Activated CD8-positive, alpha-beta memory T cell treated with anti-CD3 and anti-CD28 coated beads, Interleukin-2, amount 10 ng/mL, durations not matched to agents 7 days and 5 days (primary cell): ENCODE data around the gene YIPF5. TPM values are rescaled to one million over a fixed set of nuclear protein-coding genes. Genes with fewer than 3 reads are reported as not detected.

Experiments used
- ATAC-seq: fragments of 150-1000 bp; cut with Tn5 transposase; one replicate; pipeline ENCODE4 v1.10.0; 2021; ENCODE audit warnings: moderate library complexity
- CTCF ChIA-PET: fragments of 350-600 bp; sonication (Branson Sonifier 250); formaldehyde crosslinking; loops from one replicate; lab custom pipeline; 2021; ENCODE audit warnings: antibody characterized with exemption; lab: Charles Lee
- DNase-seq: peaks from one replicate; pipeline ENCODE4 v3.0.0-alpha.2; 2020
- H3K27ac Mint-ChIP-seq: one replicate; pipeline ENCODE4 v1.8.0; 2021; ENCODE audit warnings: mild to moderate bottlenecking, mixed read lengths
- H3K27me3 Mint-ChIP-seq: one replicate; pipeline ENCODE4 v1.8.0; 2021; ENCODE audit warnings: mixed read lengths
- H3K36me3 Mint-ChIP-seq: one replicate; pipeline ENCODE4 v1.8.0; 2021; ENCODE audit warnings: mild to moderate bottlenecking, mixed read lengths
- H3K4me1 Mint-ChIP-seq: one replicate; pipeline ENCODE4 v1.8.0; 2021; ENCODE audit warnings: mixed read lengths
- H3K4me3 Mint-ChIP-seq: one replicate; pipeline ENCODE4 v1.8.0; 2021; ENCODE audit warnings: mild to moderate bottlenecking, moderate library complexity, mixed read lengths
- H3K9me3 Mint-ChIP-seq: one replicate; pipeline ENCODE4 v1.8.0; 2022; ENCODE audit warnings: low read depth, mixed read lengths
- total RNA-seq, 2 experiments: library from RNA; stranded (reverse); gene quantifications; one replicate each; pipeline ENCODE4 v1.2.3, GENCODE V29; 2021

Gene YIPF5
- total RNA-seq, 2 experiments from 2014 or later, result 26.9 to 34.3 TPM

DNA sequence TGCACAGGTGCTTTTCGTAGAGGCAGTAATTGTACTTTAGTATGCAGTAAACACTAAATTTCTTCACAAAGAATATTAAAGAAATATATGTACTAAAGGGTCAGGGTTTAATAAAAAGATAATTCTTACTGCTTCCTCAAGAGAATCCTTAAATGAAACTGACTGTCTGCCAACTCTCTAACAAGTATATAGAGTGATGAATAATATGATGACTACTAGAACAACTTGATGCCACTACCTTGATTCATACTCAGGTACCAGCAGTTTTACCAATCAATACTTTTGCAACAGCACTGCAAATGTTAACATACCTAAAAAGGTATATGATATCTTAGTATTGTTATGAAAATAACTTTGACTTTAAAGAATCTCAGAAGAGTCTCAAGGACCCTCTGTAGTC, 3.8 kb downstream of the YIPF5 start:
- DNase-seq (no peak), ATAC-seq (no peak)
- CTCF ChIA-PET, result no interaction called here
- H3K9me3 Mint-ChIP-seq, result no peaks in the 10 kb centered on the region
- H3K27me3 Mint-ChIP-seq, result no peaks in the 10 kb centered on the region
- no peak overlapping the region for H3K27ac Mint-ChIP-seq
- peaks cover 39% of the 10 kb centered on the region for H3K4me1 Mint-ChIP-seq
- H3K4me3 Mint-ChIP-seq, result no peak overlapping the region
- H3K36me3 Mint-ChIP-seq, result peaks cover 25% of the 10 kb centered on the region

DNA sequence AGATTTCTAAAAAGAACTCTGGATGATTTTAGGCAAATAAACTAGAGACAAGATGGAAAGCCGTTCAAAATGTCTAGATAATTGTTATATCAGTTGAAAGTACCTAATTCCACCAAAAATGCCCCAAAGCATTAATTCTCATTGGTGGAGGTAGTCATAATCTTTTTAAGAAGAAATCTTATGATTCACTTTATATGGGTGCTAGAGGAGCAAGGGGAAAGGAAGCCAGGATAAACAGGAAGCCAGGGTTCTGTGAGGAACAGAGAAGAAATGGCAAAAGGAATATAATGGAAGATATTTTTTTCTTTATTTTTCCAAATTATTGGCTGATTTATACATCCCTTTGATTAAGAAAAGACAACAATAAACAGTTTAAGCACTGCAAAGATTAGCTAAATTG, 7.8 kb downstream of the YIPF5 start:
- no peak overlapping the region for H3K27ac Mint-ChIP-seq

DNA sequence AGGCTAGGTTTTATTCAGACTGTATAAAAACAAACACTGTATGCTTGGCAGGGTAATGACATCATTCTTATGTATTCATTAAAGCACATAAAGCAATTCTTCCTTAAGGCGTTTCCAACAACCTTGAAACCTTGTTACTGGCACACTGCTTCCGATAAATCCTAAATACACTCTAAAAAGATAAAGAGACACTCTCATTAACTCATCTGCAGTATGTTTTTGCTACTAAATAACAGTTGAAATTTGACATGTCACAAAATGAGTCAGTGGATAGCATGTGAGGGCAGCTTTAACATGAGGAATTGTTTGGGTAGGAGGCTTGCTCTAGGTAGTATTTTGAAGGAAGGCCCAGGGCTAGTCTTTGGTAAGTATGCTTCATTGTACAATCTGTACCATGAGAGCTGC, 13.7 kb downstream of the YIPF5 start:
- Mint-ChIP-seq H3K9me3 (no peaks in the 10 kb centered on the region), H3K4me1 (no peaks in the 10 kb centered on the region), H3K36me3 (peaks cover 17% of the 10 kb centered on the region), H3K27me3 (no peaks in the 10 kb centered on the region), H3K4me3 (no peak overlapping the region), H3K27ac (no peak overlapping the region)
- DNase-seq (no peak), ATAC-seq (no peak)
- CTCF ChIA-PET, result interaction anchor here (2.0 kb wide), 1 partner anchor 10 kb away, joined by 5 read pairs; no protein-coding TSS in a partner anchor

More for the DNA sequence above, 7.8 kb downstream of the YIPF5 start:
- ATAC-seq, result no peak
- H3K27me3 Mint-ChIP-seq, result no peaks in the 10 kb centered on the region
- DNase-seq, result no peak
- peaks cover 7% of the 10 kb centered on the region for H3K4me1 Mint-ChIP-seq
- no peak overlapping the region for H3K4me3 Mint-ChIP-seq
- peaks cover 33% of the 10 kb centered on the region for H3K36me3 Mint-ChIP-seq
- no peaks in the 10 kb centered on the region for H3K9me3 Mint-ChIP-seq
- CTCF ChIA-PET, result no interaction called here

DNA sequence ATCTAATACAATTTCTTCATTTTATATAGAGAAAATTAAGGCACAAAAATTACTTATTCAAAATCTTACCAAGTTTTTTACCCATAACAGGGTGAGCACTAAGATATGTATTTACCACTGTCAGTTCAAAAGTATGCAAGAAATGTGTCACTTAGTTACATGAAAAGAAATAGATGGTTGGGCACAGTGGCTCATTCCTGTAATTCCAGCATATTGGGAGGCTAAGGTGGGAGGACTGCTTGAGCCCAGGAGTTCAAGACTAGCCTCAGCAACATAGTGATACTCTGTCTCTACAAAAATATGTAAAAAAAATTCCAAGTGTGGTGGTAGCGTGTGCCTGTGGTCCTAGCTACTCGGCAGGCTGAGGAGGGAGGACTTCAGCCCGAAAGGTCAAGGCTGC, 19.4 kb downstream of the YIPF5 start:
- CTCF ChIA-PET, result no interaction called here
- Mint-ChIP-seq H3K27ac (no peak overlapping the region), H3K4me3 (no peak overlapping the region), H3K4me1 (no peaks in the 10 kb centered on the region), H3K27me3 (peaks cover 2% of the 10 kb centered on the region), H3K9me3 (no peaks in the 10 kb centered on the region), H3K36me3 (peaks cover 2% of the 10 kb centered on the region)
- DNase-seq, result no peak
- ATAC-seq, result no peak

DNA sequence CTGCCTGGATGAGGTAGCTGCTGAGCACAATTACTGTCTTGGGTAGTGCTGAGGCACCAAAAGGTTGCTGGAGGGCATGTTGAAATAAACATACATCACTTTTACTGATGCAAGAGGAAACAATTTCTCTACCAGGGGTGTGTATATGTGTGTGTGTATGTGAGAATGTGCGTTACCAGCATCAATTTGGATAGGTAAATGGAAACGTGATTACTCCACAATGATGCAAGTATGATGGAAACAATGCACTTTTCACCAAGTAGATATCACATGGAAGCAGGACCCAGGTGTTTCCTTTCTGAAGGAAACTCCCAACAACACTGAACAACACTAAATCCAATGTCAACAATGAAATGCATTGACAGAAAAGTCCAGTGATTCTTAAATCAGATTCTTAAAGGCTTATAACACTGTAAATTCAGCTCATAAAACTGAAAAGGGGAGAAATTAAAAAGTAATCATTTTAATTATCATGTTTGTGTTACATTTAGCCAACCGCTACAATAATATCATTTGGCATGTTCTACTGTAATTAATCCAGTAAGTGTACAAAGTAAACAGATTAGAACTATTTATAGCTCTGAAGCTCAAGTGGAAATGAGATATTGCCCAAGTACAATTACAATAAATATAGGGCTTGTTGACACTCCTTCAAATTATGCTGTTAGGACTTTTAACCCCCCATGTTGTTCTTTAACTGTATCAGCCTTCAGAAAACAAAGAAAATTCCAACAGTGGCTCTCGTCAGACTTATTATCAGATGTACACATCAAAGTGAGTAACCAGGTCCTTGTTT, 25.3 kb downstream of the YIPF5 start:
- H3K27me3 Mint-ChIP-seq, result peaks cover 5% of the 10 kb centered on the region
- CTCF ChIA-PET, result no interaction called here
- no peak for DNase-seq
- no peak overlapping the region for H3K4me3 Mint-ChIP-seq
- no peak overlapping the region for H3K27ac Mint-ChIP-seq
- H3K9me3 Mint-ChIP-seq, result no peaks in the 10 kb centered on the region
- no peaks in the 10 kb centered on the region for H3K4me1 Mint-ChIP-seq
- ATAC-seq, result no peak
- H3K36me3 Mint-ChIP-seq, result no peaks in the 10 kb centered on the region

DNA sequence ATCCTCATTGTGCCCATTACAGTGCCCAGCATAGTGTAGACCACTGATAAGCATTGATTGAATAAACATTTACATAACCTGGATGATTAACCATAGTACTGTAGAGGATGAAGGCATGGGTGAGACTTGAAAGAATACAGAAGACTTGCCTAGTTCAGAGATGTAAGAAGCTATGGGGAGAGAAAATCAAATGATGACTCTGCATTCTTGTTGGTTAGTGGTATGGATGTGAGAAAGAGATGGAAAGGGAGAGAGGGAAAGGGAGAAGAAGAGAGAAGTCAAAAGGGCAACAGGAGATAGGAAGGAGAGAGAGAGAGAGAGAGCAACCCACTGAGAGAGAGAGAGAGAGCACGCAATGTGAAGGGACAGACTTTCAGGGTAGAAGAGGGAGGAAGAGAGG, 26.8 kb downstream of the YIPF5 start:
- no peaks in the 10 kb centered on the region for H3K36me3 Mint-ChIP-seq
- DNase-seq (no peak), ATAC-seq (no peak)
- H3K27me3 Mint-ChIP-seq, result peaks cover 3% of the 10 kb centered on the region
- H3K4me3 Mint-ChIP-seq, result no peak overlapping the region
- H3K27ac Mint-ChIP-seq, result no peak overlapping the region
- H3K4me1 Mint-ChIP-seq, result no peaks in the 10 kb centered on the region
- CTCF ChIA-PET, result interaction anchor here (1.4 kb wide), 1 partner anchor 51 kb away, joined by 3 read pairs; no protein-coding TSS in a partner anchor
- no peaks in the 10 kb centered on the region for H3K9me3 Mint-ChIP-seq

DNA sequence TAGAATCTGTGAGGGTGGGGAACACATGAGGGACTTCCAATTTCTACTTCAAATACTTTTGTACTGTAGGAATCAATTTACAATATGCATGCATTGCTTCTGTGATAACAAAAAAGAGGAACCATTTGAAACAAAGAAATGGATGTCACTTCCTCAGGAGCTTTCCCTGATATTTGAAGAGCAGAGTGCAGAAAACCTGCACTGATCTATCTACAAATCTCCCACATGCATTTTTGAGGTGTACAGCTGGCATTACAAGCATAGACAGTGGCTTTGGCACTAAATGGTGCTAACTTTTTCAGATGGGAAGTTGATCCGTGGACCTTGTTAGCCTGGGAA, 27.7 kb downstream of the YIPF5 start:
- Mint-ChIP-seq H3K36me3 (no peaks in the 10 kb centered on the region), H3K9me3 (no peaks in the 10 kb centered on the region), H3K27ac (no peak overlapping the region), H3K4me3 (no peak overlapping the region), H3K27me3 (peaks cover 3% of the 10 kb centered on the region), H3K4me1 (no peaks in the 10 kb centered on the region)
- CTCF ChIA-PET, result interaction anchor here (0.6 to 1.4 kb wide), 4 partner anchors 16 to 51 kb away, joined by 3 to 4 read pairs (median 3); no protein-coding TSS in a partner anchor
- DNase-seq (no peak), ATAC-seq (no peak)

DNA sequence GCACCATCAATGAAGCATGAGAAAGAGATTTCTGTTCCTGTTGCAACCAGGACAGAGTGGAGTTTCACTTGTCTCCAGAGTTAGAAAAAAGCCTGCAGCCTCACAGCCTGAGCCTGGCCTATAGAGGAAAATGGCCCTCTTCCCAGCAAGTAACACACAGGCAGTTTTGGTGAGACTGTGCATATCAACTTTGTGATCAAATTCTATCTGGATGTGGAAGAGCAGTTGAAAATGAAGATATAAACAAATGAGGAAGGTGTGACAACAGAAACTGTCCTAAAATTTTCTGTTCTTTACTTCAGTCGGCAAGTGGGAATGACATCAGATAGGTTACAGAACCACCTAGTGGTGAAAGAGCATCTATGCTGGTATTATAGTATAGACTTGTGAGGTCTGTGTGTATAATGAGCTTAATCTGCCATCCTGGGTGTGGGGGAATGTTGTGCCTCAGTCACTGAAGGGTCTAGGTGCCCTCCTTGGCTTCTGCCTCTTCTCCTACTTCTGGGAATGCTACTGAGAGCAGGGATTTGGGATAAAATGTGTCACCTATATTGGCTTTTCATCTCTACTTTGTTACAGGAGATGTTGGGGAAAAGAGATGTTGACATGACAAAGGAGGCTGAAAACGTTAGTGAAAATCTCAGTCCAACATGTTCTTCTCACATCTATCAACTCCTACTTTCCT, 28.2 kb downstream of the YIPF5 start:
- Mint-ChIP-seq H3K4me1 (no peaks in the 10 kb centered on the region), H3K4me3 (no peak overlapping the region), H3K27me3 (peaks cover 6% of the 10 kb centered on the region), H3K36me3 (no peaks in the 10 kb centered on the region), H3K9me3 (no peaks in the 10 kb centered on the region), H3K27ac (no peak overlapping the region)
- ATAC-seq (peak; percentile 74), DNase-seq (no peak)
- CTCF ChIA-PET, result interaction anchor here (0.6 to 1.4 kb wide), 4 partner anchors 15 to 52 kb away, joined by 3 to 4 read pairs (median 3); no protein-coding TSS in a partner anchor

DNA sequence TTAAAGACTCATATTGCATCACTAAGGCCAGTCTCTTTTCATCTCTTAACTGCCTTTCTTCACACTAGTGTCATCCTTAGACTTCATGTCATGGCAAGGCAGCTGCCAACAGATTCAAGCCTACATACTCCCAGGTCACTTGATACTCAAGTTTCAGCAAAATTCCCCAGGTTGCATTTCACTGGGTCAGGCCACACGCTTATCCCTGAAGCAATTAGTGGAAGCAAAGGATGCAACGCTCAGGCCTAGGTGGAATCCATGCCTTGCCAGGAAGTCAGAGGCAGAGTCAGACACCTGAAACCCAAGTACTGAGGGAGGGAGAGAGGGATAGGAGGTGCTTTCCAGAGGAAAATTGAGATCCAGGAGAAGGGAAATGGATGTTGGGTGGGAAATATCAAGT, 28.9 kb downstream of the YIPF5 start:
- CTCF ChIA-PET, result no interaction called here
- Mint-ChIP-seq H3K9me3 (no peaks in the 10 kb centered on the region), H3K27me3 (peaks cover 7% of the 10 kb centered on the region), H3K27ac (no peak overlapping the region), H3K4me1 (no peaks in the 10 kb centered on the region), H3K36me3 (no peaks in the 10 kb centered on the region), H3K4me3 (no peak overlapping the region)
- ATAC-seq (no peak), DNase-seq (no peak)

DNA sequence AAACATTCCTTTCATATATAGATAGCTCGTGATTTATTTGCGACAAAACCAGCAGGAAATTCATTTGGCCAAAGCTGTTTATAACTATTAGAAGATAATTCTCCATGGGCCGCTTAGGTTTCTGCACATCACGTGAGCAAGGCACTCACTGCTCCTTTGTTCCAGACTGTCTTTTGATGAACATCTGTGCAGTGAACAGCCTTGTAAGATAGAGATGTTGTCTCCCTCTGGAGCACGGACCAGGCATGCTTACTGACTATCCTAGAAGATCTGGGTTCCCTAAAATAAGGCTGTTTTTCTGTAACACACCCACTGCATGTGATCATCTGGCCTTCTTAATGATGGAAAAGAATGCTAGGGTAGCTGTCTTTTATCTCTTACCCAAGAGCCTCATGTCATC, 30.9 kb downstream of the YIPF5 start:
- H3K9me3 Mint-ChIP-seq, result no peaks in the 10 kb centered on the region
- CTCF ChIA-PET, result interaction anchor here (1.1 to 2.1 kb wide), 2 partner anchors 8 to 18 kb away, joined by 3 to 6 read pairs; no protein-coding TSS in a partner anchor
- no peak overlapping the region for H3K4me3 Mint-ChIP-seq
- ATAC-seq, result no peak
- peaks cover 10% of the 10 kb centered on the region for H3K27me3 Mint-ChIP-seq
- no peak for DNase-seq
- no peaks in the 10 kb centered on the region for H3K36me3 Mint-ChIP-seq
- no peaks in the 10 kb centered on the region for H3K4me1 Mint-ChIP-seq
- no peak overlapping the region for H3K27ac Mint-ChIP-seq

DNA sequence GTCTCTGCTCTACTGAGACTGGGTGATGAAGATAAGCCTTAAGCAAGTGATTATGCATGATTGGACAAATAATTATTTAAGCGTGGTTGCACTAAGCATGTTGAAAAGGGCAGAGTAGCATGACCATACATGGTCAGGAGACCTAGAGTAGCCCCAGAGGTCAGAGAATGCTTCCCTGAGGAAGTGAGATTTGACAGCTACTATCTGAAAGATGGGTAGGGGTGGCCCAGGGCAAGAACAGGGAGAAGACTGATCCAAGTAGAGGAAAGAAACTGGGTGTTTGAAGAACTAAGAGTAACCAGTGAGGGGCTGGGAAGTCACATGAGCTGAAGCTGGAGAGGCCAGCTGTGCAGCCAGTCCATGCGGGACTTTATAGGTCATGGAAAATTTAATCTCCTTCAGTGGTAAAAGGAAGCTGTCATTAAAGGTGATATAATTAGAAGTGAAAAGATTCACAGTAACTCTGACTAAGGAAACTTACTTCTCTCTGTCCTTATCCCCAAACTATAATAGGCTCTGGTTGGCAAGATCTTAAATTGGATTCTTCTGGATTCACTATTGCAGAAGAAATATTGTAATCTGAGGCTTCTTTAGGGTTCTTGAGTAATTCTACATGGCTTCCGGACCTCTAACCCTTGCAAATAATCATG, 35.2 kb downstream of the YIPF5 start:
- no peak for DNase-seq
- H3K36me3 Mint-ChIP-seq, result no peaks in the 10 kb centered on the region
- CTCF ChIA-PET, result no interaction called here

DNA sequence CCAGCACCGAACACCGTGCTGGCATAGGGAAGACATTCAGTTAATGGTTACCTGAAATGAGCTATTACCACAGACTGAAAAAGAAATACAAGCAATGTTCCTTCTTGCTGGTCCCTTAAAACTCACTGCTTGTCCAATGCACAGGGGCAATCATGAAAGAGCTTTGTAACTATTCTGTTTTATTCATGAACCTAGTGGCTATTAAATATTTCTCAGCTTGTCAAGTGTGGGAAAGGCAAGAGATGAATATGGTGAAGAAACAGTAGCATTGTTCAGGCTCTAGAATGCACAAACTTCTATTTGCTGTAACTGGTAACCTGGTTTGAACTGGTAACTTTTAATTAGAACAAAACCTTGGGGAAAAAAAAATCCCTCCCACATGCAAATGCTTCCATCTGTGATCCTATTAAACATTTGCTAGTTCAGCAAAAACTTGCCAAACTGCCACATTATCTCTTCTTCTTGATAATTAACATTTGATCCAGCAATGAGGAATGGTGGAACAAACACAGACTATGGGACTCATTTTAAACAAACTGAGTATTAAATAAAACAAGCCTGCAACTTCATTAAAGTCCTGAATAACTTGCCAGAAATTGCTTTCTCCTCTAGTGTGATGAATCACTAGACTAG, 36.1 kb downstream of the YIPF5 start:
- Mint-ChIP-seq H3K27ac (no peak overlapping the region), H3K4me1 (no peaks in the 10 kb centered on the region), H3K36me3 (no peaks in the 10 kb centered on the region), H3K27me3 (peaks cover 18% of the 10 kb centered on the region), H3K4me3 (no peak overlapping the region), H3K9me3 (no peaks in the 10 kb centered on the region)
- ATAC-seq, result no peak
- CTCF ChIA-PET, result no interaction called here
- no peak for DNase-seq

More for the DNA sequence above, 35.2 kb downstream of the YIPF5 start:
- Mint-ChIP-seq H3K27ac (no peak overlapping the region), H3K9me3 (no peaks in the 10 kb centered on the region), H3K4me3 (no peak overlapping the region), H3K4me1 (no peaks in the 10 kb centered on the region), H3K27me3 (peaks cover 18% of the 10 kb centered on the region)
- ATAC-seq, result no peak

DNA sequence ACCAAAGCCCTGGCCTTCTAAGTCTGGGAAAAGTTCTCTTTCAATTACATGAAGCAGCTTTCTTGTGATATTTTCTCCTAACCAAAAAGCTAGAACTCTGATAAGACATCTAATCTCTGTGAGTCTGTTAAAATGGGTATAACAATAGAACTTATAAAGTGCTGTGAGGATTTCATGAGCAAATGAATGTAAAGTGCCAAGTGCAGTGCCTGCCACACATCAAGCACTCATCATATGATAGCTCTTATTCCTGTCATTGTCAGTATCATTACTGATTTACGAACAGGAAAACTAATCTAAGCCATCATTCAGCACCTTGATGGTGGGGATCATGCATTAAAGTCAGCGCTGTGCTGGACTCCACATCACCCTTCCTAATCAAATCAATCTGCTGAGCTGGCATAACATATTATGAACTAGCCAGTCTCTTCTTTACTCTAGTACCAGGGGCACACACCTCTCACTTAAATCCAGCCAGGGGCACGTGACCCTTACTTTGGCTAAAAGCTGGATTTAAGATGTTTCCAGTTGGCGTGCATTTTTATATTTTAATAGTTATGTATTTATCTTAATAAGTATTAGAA, 37.3 kb downstream of the YIPF5 start:
- ATAC-seq (no peak), DNase-seq (no peak)
- H3K4me1 Mint-ChIP-seq, result no peaks in the 10 kb centered on the region
- H3K4me3 Mint-ChIP-seq, result no peak overlapping the region
- CTCF ChIA-PET, result no interaction called here
- no peaks in the 10 kb centered on the region for H3K36me3 Mint-ChIP-seq
- no peak overlapping the region for H3K27ac Mint-ChIP-seq
- H3K27me3 Mint-ChIP-seq, result peaks cover 18% of the 10 kb centered on the region
- H3K9me3 Mint-ChIP-seq, result no peaks in the 10 kb centered on the region
